Measurements from ENCODE around the gene ACOXL.

GRCh38 chr2:110991911-110992310 lies 259.5 kb downstream of the ACOXL start:
- TF ChIP-seq POLR2A (IDR thresholded peaks at IDR 0.05) (no peak), CTCF (IDR thresholded peaks at IDR 0.05) (no peak)

Measured in ovary (tissue), 3 donors.